HL-60 (cell line): ENCODE data around the gene DNAJC12.

Experiments
- GABPA ChIP-seq: IDR thresholded peaks from 2 replicates; pipeline ENCODE4 v1.6.1; 2012; ENCODE audit warnings: low read depth
- TF ChIP-seq, protein P1 (sequence below): IDR thresholded peaks from one replicate; pipeline ENCODE4 v1.5.1; 2011; ENCODE audit warnings: low read length, control low read depth, inconsistent platforms; ENCODE audit not compliant: insufficient read depth
- TF ChIP-seq, protein P2 (sequence below): IDR thresholded peaks from 2 replicates; pipeline ENCODE4 v1.6.1; 2012; ENCODE audit warnings: low read depth; ENCODE audit not compliant: insufficient replicate concordance

DNA sequence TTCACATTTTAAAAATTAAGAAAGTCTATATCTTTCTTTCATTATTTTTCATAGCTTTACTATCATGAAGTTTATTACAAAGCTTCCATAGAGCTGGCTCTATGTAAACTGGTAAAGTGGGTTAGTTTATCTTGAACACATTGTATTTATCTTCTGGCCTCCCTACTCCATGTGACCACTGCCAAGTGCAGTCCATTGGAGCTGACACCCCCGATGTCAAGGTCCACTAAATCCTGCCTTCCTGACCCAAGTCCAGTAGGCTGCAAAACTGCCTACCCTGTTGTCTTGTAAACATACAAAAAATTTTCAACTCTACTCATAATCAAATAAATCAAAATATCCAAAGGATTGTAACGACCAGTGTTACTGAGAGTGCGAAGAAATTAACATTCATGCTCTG is 10.2 kb downstream of the DNAJC12 start:
- TF ChIP-seq, protein P1, sequence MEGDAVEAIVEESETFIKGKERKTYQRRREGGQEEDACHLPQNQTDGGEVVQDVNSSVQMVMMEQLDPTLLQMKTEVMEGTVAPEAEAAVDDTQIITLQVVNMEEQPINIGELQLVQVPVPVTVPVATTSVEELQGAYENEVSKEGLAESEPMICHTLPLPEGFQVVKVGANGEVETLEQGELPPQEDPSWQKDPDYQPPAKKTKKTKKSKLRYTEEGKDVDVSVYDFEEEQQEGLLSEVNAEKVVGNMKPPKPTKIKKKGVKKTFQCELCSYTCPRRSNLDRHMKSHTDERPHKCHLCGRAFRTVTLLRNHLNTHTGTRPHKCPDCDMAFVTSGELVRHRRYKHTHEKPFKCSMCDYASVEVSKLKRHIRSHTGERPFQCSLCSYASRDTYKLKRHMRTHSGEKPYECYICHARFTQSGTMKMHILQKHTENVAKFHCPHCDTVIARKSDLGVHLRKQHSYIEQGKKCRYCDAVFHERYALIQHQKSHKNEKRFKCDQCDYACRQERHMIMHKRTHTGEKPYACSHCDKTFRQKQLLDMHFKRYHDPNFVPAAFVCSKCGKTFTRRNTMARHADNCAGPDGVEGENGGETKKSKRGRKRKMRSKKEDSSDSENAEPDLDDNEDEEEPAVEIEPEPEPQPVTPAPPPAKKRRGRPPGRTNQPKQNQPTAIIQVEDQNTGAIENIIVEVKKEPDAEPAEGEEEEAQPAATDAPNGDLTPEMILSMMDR = no peak
- TF ChIP-seq GABPA = no peak
- TF ChIP-seq, protein P2, sequence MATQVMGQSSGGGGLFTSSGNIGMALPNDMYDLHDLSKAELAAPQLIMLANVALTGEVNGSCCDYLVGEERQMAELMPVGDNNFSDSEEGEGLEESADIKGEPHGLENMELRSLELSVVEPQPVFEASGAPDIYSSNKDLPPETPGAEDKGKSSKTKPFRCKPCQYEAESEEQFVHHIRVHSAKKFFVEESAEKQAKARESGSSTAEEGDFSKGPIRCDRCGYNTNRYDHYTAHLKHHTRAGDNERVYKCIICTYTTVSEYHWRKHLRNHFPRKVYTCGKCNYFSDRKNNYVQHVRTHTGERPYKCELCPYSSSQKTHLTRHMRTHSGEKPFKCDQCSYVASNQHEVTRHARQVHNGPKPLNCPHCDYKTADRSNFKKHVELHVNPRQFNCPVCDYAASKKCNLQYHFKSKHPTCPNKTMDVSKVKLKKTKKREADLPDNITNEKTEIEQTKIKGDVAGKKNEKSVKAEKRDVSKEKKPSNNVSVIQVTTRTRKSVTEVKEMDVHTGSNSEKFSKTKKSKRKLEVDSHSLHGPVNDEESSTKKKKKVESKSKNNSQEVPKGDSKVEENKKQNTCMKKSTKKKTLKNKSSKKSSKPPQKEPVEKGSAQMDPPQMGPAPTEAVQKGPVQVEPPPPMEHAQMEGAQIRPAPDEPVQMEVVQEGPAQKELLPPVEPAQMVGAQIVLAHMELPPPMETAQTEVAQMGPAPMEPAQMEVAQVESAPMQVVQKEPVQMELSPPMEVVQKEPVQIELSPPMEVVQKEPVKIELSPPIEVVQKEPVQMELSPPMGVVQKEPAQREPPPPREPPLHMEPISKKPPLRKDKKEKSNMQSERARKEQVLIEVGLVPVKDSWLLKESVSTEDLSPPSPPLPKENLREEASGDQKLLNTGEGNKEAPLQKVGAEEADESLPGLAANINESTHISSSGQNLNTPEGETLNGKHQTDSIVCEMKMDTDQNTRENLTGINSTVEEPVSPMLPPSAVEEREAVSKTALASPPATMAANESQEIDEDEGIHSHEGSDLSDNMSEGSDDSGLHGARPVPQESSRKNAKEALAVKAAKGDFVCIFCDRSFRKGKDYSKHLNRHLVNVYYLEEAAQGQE = no peak
